ENCODE measurements around the gene HRG.
"Not testable (repeated sequence)": the region's sequence is repeated elsewhere in the genome, so short reads cannot be mapped to it uniquely, and the experiment has no call there.

HRG gene

GRCh38 chr3:186665625-186666188 lies at the start of gene HRG:
TSS of gene HRG (plus strand) at chr3:186666014. CDS start at chr3:186666032, 18 bp downstream.
- DNase-seq: no peak

GRCh38 chr3:186616299-186616617 lies 49.6 kb upstream of the HRG start:
- no peak for DNase-seq

- peak in 1 of 2 experiments; percentile 63 for DNase-seq
Measured at GRCh38 chr3:186617036-186617946, 48.5 kb upstream of the HRG start.

- DNase-seq: no peak
Measured at GRCh38 chr3:186618318-186618938, 47.4 kb upstream of the HRG start.

GRCh38 chr3:186619787-186620212 lies 46.0 kb upstream of the HRG start:
- no peak for DNase-seq

- no peak for DNase-seq
Measured at GRCh38 chr3:186620213-186621092, 45.4 kb upstream of the HRG start.

GRCh38 chr3:186621894-186622650 lies 43.7 kb upstream of the HRG start:
- no peak for DNase-seq

- no peak for DNase-seq
Measured at GRCh38 chr3:186622651-186623310, 43.0 kb upstream of the HRG start.

- DNase-seq: no peak
Measured at GRCh38 chr3:186624598-186624997, 41.2 kb upstream of the HRG start.

GRCh38 chr3:186625600-186626042 lies 40.2 kb upstream of the HRG start:
- DNase-seq: no peak

GRCh38 chr3:186626254-186626847 lies 39.5 kb upstream of the HRG start:
- no peak for DNase-seq

- DNase-seq: no peak
Measured at GRCh38 chr3:186627852-186628414, 37.9 kb upstream of the HRG start.

GRCh38 chr3:186628756-186629155 lies 37.1 kb upstream of the HRG start:
- no peak for DNase-seq

GRCh38 chr3:186630950-186631641 lies 34.7 kb upstream of the HRG start:
- DNase-seq: no peak

- no peak for DNase-seq
Measured at GRCh38 chr3:186633481-186633880, 32.3 kb upstream of the HRG start.

GRCh38 chr3:186634207-186634606 lies 31.6 kb upstream of the HRG start:
- not testable (repeated sequence) for DNase-seq

- DNase-seq: no peak
Measured at GRCh38 chr3:186635532-186635931, 30.3 kb upstream of the HRG start.

GRCh38 chr3:186636536-186636935 lies 29.3 kb upstream of the HRG start:
- DNase-seq: no peak

GRCh38 chr3:186637686-186638085 lies 28.1 kb upstream of the HRG start:
- no peak for DNase-seq

GRCh38 chr3:186638259-186638658 lies 27.6 kb upstream of the HRG start:
- DNase-seq: no peak

Measured in NCI-H1930 (cell line).